Putamen (tissue), 1 donor: Measurements from ENCODE around the gene SRGAP1.
A peak's percentile ranks its signal among the peaks of the same experiment; 100 is the strongest.

Experiments used
- DNase-seq: peaks from one replicate; pipeline ENCODE4 v3.0.0-alpha.2; 2016; ENCODE audit warnings: low spot score

Gene SRGAP1

DNA sequence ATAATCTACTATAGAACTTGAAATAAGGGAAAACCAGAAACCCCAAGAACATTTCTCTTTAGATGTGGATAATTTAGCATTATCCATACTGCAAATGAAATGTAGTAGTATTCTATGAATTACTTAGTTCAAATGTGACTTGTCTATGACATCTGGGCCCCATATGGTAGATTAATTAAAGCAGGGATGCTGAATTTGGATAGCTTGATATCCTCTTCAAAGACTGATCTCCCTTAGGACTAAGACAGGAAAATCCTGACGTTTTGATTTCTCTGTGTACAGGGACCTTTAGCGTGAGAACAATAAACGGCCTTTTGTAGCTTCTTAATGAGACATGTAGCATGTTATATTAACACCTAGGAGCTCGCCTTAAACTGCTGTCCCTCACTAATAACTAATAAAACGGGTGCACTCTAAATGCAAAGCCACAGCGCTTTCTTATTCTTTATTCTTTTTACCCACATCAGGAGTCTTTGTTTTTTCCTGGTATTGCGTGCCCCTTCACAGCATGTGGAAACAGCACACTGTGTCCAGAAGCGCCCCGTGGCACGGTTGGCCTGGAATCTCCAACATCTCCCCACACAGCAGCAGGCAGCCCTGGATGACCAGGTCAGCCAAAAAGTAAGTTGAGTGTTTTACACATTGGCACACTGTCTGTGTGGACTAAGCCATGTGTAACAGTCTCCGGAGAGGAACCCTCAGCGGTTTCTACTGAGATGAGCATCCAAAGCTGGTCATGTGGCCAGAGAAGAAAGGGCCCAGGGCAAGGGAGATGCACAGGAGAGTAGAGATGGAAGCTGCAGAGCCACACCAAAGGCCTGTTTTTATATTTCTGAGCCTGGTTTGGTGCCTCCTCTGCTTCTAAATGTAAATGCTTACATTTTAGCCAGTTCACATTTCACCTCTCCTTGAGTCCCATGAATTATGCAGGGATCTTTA is 93.1 kb downstream of the SRGAP1 start:
- DNase-seq = no peak

DNA sequence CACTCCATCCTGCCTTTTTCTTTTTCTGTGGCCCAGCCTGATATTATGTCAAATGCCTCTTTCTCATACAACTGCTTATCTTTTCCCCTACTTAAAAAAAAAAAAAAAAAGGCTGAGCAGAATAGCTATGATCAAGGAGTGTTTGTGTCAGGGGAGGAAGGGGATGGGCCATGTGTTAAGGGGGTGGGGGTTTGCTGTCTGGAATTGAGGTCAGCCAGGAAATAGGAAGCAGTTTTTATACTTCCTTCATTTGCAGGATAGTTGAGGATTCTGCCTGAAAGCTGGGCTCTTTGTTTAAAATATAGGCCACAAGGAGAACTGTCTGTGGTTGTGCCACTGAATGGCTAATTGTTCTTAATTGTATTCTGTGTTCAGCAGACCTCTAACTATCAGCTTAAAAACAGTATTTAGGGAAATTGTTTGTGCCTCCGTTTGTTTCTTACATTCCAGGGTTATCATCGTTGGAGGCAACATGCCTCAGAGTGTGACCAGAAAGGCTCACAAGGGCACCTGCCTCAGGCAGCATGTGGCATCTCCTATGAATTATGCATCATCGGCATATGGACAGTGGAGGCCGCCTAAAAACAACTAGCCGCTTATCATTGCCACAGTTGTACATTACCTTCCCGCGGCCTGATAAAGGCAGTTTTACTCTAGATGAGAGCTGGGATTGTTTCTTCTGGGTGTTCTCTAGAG is 96.0 kb downstream of the SRGAP1 start:
- DNase-seq = peak; percentile 48

DNA sequence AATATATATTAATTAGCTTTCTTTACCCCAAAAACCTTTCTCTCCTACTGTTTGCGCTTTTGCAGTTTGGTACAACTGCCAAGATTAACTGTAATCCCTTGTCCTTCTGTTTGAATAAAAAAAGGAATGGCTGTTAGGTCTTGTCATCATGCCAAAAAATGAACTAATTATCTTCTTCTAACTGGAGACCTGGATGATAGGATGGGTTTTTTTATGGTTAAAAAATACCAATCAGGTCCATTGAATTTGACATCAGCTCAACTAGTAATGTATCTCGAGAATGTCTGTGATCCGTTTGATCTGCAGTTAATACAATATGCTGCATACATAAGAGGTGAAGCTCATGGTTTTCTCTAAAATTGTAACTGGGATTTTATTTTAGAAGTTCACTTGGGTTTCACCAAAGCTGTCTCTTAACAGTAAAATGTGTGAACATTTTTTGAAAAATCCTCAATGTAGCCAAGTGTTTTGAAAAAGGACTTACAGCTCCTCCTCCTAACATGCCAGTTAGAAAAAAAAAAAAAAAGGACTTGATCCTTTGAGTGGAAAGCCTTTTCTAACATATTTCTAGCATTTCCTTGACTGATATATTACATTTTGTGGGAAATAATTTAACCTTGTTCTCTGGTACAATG is 96.8 kb downstream of the SRGAP1 start:
- no peak for DNase-seq

DNA sequence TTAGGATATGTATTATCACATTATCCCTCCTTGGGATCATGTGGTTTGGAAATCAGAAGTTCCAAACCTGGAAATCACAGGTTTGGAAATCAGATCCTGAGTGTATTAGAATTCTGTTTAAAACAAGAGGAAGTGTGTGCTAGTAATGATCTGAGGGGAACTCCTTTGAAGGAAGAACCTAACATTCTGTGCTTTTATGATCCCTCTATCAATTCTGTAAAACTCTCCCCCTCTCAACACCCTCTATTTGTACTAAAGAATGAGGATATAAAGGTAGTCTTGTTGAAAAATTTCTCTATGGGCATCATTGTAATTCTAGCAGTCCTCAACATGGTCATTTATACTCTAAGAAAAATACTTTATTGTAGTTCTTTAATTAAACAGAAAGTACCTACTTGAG is 97.4 kb downstream of the SRGAP1 start:
- no peak for DNase-seq

DNA sequence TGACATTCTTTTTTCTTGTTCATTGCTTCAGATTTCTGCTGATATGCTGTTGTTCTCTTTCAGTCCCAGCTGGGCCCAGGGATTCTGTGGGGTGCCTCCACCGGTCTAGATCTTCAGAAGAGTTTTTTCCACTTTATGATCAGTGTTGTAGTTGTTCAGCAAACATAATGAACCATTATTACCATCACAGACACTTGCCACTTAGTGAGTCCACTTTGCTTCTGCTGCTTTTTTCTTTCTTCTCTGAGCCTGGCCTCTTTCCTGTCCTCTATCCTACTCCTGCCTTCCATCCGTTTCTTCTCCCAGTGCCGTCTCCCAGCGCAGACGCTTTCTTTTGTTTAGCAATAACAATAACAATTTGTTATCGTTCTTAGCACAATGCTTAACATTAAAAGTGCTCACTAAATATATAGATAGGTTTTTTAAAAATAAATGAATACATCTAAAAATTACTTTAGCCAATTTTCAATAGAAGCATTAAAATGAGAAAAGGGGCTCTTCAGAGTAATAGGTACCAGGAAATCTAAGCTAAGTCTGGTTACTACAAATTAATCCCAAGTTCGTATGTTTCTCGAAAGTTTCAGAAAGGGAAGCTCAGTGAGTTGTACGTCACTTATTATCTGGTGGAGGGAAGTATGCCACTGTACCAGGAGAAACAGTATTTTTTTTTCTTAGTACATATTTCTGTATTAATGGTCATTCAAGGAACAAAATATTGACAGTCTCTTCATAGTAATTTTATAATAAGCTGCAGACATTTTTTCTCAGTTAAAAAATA is 98.2 kb downstream of the SRGAP1 start:
- DNase-seq = no peak

DNA sequence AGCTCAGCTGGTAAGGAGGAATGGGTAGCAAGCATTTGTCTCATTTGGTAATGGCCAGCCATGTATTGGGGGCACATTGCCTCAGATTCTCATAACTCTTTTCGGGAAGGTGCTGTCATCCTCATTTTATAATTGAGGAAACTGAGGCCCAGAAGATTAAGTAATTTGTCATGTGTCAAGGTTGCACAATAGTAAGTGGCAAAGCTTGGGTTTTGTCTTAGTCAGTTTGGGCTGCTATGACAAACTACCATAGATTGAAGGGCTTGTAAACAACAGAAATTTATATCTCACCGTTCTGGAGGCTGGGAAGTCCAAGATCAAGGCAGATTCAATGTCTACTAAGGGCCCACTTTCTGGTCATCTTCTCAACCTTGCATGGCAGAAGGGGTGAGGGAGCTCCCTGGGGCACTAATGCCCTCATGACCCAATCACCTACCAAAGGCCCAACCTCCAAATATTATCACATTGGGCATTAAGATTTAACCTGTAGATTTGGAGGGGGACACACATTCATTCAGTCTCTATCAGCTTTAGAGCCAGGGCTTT is 99.6 kb downstream of the SRGAP1 start:
- DNase-seq = no peak

DNA sequence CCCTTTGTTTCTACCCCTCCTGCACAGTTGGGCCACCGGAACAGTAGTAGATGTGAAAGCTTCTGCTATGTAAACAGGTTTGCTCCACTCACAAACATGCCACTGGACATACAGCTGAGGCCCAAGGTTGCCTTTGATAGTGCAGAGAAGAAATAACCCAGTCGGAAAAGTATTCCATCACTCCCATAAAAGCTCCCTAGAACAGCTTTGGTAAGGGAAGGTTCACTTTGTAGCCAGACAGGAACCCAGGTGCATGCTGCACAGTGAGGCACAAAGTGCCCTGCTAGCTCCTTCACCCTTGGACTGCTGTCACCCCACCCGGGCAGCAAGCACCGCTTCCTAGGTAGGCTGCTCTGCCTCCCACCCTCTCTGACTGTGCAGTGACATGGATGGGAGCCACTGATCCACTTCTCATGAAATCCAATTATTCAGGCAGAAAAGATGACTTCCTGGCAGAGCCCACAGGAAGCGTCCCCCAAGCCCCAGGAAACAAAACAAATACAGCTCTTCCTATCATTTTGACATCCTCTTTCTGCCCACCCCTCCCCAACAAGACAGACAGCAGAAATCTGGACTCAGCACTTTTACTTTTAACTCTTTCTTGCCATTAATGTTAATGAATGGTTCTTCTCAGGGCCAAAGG is 100.2 kb downstream of the SRGAP1 start:
- DNase-seq = no peak

DNA sequence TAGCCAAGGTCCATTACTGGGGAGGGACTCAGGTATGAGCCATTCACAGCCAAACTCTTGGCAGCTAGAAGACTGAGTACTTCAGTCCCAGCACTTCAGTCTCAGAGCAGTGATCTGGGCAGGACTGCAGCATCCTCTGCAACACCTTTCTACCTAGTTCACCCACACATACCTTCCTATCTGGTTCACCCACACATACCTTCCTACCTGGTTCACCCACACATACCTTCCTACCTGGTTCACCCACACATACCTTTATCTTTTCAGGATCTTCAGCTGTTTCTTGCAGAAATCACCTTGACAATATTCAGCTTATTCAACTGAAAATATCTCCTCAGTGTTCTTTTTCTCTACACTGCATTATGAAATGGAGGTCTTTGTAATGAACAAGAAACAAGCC is 101.3 kb downstream of the SRGAP1 start:
- DNase-seq = no peak

DNA sequence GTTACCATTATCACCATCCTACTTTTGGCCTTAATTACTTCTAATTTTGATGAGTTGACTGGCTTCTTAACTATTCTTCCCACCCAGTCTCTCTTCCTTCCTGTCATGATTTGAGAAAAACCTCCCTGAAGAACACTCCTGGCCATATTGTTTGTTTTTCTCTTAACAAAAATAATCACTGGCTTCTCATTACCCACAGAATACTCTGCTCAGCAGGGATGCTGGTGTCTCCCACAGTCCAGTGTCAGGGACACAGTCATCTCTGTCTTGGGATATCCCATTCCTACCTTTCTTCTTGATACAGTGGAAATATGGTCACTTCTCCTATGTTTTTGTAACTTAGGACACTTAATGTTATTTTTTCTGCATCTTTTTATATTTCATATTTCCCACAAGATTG is 103.7 kb downstream of the SRGAP1 start:
- no peak for DNase-seq

DNA sequence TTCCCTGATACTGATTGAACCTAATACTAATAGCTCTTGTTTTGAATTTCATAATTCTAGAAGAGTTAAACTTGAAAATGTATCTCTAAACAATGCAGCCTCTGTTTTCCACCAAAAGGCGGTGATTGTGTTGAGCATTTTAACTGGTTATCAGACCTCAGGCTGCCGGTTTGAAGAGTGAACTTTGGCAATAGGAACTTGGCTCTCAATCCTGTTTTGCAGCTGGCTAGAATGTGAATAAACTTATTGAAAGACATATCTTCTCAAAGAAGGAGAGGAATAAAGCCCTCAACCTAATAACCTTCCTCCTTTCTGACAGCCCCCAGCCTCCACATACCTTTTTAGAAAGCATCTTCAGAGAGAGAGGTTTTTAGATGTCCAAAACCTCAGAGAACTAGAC is 105.4 kb downstream of the SRGAP1 start:
- DNase-seq = peak; percentile 63

DNA sequence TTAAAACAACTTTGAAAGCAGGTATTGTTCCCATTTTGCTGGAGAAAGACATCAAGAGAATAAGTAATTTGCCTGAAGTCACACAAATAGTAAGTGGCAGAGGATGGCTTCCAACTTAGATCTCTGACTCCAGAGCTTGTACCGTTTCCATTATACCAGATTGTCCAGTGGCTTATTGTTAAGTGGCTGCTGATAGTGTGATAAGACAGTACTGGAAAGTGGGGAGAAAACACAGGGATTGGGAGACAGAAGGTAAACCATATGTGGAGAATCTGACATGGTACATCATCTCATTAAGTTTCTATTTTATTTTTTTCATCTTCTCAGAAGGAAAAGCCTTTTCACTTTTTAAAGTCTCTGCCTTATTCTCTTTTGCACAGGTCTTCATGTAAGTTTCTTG is 108.5 kb downstream of the SRGAP1 start:
- DNase-seq = no peak

DNA sequence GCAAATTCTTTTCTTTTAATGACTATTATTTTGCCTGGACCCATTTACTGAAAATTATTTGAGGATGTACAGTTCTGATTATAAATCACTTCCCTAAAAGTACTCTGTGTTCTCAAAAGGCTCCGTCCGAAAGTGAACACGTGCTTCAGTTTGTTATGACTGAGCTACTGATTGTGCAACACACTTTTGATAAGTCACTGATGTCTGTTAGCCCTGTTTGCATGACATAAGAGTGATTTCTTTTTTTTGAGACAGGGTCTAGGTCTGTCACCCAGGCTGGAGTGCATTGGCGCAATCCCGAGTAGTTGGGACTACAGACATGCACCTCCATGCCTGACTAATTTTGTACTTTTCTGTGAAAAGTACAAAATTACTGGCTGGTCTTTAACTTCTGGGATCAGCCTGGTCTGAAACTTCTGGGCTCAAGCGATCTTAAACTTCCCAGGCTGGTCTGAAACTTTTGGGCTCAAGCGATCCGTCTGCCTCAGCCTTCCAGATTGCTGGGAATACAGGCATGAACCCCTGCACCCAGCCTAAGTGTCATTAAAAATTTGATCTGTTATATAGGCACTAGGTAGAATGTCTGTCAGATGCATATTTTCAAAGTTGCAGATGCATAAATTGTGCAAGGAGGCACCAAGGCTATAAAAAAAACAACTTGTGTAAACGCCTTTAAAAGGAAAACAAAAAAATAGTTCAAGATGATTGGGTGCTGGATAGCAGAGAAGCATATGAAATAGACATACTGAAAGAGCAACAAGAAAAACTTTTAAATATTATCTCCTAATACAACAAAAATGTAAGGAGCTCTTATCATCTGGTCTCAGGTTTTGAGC is 111.5 kb downstream of the SRGAP1 start:
- no peak for DNase-seq

DNA sequence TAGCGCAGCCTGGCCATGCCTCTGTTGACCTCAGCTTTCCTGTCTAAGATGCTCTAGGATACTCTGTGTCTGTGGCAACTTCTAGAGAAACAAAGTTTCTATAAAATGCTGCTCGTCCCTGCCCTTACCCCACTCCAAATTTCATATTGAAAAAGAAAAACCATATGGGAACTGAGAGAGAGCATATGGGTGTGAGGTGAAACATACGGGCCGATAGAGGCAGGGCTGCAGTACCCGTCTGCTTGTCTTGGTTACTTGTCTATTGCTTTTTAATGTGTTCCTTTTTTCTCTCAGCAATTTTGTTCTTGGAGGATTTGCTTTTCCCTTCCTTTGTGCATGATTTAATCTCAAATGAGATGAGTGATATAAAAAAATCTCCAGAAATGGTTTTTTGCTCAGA is 113.0 kb downstream of the SRGAP1 start:
- DNase-seq = no peak

DNA sequence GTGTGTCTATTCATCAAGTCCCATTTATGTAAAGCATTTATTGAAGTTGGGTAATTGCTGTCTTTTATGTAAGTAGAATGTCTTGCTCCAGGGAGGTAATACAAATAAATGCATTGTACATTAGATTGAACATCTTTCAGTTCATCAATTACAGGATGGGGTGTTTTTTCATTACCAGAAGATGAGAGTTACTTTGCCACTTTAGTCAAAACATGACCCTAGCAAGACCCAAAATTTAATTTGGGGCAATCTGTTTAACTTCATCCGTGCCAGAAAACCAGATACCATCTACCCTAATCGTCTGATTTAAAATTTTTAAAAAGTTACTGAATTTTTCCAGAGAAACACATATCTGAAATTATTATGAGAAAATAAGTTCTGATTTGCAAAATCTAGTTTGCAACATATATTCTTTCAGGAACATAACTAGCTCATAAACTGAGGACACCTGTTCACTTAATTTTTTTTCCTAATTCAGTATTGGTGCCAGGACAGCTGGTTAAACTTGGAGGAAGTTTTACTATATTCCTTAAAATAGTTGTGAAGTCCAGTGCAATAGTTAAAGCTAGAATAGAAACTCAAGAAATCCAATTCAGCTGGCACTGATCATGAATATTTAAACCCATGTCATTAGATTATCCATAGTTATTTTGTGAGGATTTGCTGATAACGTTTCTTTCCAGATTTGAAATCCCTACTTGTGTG is 114.5 kb downstream of the SRGAP1 start:
- no peak for DNase-seq

DNA sequence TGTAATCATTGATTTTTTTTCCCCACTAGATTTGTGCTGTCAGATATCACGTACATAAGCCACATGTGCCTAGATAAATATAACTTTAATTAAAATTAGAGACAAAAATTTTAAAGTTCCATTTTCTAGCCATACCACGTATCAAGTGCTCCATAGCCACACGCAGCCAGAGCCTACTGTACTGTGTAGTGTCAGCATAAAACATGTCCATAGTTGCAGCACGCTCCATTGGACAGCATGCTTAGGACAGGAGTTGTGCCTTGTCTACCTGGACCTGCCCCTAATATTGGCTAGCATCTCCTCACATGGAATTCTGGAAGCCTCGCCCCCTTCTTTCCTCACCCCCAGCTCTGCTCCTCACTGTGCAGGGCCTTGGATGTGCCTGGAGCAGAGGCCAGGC is 116.5 kb downstream of the SRGAP1 start:
- DNase-seq = no peak

DNA sequence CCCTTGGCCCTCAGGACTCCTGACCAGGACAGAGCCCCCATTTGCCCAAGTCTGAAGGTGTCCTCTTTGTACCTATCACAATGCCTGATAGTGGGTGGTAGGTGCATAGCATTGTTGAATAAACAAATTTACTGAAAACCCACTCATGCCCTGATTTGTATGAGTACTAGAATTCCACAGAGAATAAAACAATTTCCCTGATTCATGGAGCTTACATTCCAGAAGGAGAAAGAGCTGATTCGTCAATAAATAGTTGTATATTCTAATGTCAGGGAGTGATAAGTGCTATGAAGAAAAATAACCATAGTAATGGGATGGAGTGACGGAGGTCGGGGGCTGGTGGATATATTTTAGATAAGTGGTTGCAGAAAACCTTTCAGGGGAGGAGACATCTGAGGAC is 117.0 kb downstream of the SRGAP1 start:
- DNase-seq = no peak

DNA sequence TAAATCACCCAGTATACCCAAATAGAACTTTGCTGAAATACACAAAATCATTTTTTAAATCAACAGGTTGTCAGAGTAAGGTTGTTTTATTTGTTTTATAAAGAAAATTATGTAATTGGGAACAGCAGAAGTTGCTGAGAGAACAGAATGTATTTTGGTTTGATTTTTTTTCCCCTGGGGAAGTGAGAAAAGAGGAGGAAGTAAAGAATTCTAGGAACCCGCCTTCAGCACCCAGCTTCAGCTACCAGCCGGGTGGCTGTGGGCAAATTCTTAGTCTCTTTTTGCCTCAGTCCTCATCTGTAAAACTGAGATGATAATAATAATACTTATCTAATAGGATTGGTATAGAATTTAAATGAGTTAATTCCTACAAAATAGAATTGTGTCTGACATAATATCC is 119.4 kb downstream of the SRGAP1 start:
- no peak for DNase-seq

DNA sequence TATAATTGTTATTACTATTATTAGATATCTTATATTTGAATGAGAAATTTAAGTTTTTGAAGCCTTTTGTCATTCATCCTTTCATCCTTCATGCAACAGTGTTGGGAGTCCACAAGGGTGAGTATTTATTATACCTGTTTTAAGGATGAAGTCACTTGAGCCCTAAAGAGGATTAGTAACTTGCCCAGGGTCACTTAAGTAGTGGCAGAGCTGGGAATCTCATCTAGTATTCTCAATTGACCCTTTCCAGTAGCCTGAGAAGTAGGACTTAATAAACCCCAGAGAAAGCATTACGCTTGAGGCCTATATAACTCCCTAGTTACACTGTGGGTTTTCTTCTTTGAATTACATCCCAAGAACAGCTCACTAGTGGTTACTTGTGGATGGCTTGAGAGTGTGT is 119.8 kb downstream of the SRGAP1 start:
- no peak for DNase-seq

DNA sequence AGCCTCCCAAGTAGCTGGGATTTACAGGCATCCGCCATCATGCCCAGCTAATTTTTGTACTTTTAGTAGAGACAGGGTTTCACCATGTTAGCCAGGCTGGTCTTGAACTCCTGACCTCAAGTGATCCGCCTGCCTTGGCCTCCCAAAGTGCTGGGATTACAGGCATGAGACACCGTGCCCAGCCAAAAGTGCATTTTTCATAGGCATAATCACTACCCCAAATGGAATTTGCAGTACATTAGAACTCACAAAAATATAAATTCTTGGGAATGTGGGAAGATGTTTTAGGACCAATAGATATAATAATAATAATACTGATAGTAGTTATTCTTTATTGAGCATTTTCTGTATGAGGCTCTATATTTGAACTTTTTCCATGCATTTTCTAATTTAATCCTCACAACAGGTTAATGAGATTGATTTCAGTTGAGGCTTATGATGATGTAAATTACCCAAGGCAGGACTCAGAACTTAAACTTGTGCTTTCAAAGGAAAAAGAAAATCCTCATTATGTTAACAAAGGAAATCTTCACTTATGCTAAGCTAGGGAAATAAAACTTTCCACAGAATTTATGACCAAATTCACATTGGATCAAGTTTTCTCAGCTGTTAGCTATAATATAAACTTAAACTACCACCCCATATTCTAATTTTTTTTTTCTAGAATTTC is 121.6 kb downstream of the SRGAP1 start:
- no peak for DNase-seq
